SK-MEL-5 (cell line): ENCODE data around the gene NPEPL1. TPM values are rescaled to one million over a fixed set of nuclear protein-coding genes. Genes with fewer than 3 reads are reported as not detected.

Source experiments
- DNase-seq: peaks from one replicate; pipeline ENCODE4 v3.0.0-alpha.2; 2016; ENCODE audit warnings: low read depth, low spot score
- in situ Hi-C: cut with HindIII; loops from 2 replicates; pipeline ENCODE4 v1.10.0; 2016; ENCODE audit warnings: low sequenced_read_pairs, high pct_unique_total_duplicates, low pct_unique_long_range_greater_than_20kb
- total RNA-seq: library from RNA; depleted of rRNA; stranded (reverse); fragments of >200 nt; shearing (Covaris generic); gene quantifications from 2 replicates; pipeline ENCODE4 v1.2.3, GENCODE V29; 2014

Gene NPEPL1
- total RNA-seq, 1 experiment from 2014 or later, result 3.2 TPM

GRCh38 chr20:58703765-58704371, 11.3 kb downstream of the NPEPL1 start:
- in situ Hi-C loops, result no loop called here
- DNase-seq, result no peak

- no peak for DNase-seq
- in situ Hi-C loops, result no loop called here
Measured at GRCh38 chr20:58705208-58705926, 12.8 kb downstream of the NPEPL1 start.

GRCh38 chr20:58706150-58706892, 13.7 kb downstream of the NPEPL1 start:
- in situ Hi-C loops, result no loop called here
- DNase-seq, result no peak

GRCh38 chr20:58706975-58707681, 14.5 kb downstream of the NPEPL1 start:
- in situ Hi-C loops, result no loop called here
- DNase-seq, result no peak

GRCh38 chr20:58707770-58708169, 15.2 kb downstream of the NPEPL1 start:
- in situ Hi-C loops, result no loop called here
- no peak for DNase-seq

GRCh38 chr20:58708246-58708931, 15.8 kb downstream of the NPEPL1 start:
- in situ Hi-C loops, result no loop called here
- no peak for DNase-seq

GRCh38 chr20:58709013-58709702, 16.6 kb downstream of the NPEPL1 start:
- no peak for DNase-seq
- in situ Hi-C loops, result no loop called here

GRCh38 chr20:58709703-58710039, 17.1 kb downstream of the NPEPL1 start:
- no peak for DNase-seq
- in situ Hi-C loops, result no loop called here

GRCh38 chr20:58710481-58711265, 18.1 kb downstream of the NPEPL1 start:
- no peak for DNase-seq
- in situ Hi-C loops, result no loop called here

GRCh38 chr20:58711266-58712051, 18.9 kb downstream of the NPEPL1 start:
- DNase-seq, result no peak
- in situ Hi-C loops, result no loop called here

GRCh38 chr20:58712151-58712791, 19.7 kb downstream of the NPEPL1 start:
- no peak for DNase-seq
- in situ Hi-C loops, result no loop called here

GRCh38 chr20:58712806-58713731, 20.5 kb downstream of the NPEPL1 start:
- no peak for DNase-seq
- in situ Hi-C loops, result no loop called here

GRCh38 chr20:58713801-58714339, 21.3 kb downstream of the NPEPL1 start:
- DNase-seq, result no peak
- in situ Hi-C loops, result no loop called here

- in situ Hi-C loops, result no loop called here
- DNase-seq, result no peak
Measured at GRCh38 chr20:58714340-58714922, 21.8 kb downstream of the NPEPL1 start.
